GM18517 (cell line): ENCODE data around the gene MAN1B1.

ENCODE experiments used
- ATAC-seq: cut with Tn5 transposase; IDR thresholded peaks from one replicate; pipeline ENCODE4 v1.9.1; 2021; ENCODE audit warnings: mild to moderate bottlenecking, moderate library complexity; ENCODE audit not compliant: unreplicated experiment

MAN1B1 gene

GRCh38 chr9:137083394-137084004, 3.3 kb upstream of the MAN1B1 start:
- no peak for ATAC-seq

GRCh38 chr9:137084526-137084925, 2.3 kb upstream of the MAN1B1 start:
- no peak for ATAC-seq

- ATAC-seq: peak; percentile 12
Observed at GRCh38 chr9:137085920-137086530, 760 bp upstream of the MAN1B1 start.

- ATAC-seq: no peak
Observed at GRCh38 chr9:137087409-137087925, 682 bp downstream of the MAN1B1 start.

GRCh38 chr9:137088121-137088520, 1.3 kb downstream of the MAN1B1 start:
- ATAC-seq: no peak

GRCh38 chr9:137089232-137089947, 2.6 kb downstream of the MAN1B1 start:
- ATAC-seq: no peak

GRCh38 chr9:137095664-137096517, 9.1 kb downstream of the MAN1B1 start:
- peak; percentile 76 for ATAC-seq

- no peak for ATAC-seq
Observed at GRCh38 chr9:137096785-137097546, 10.2 kb downstream of the MAN1B1 start.

- no peak for ATAC-seq
Observed at GRCh38 chr9:137097761-137098462, 11.1 kb downstream of the MAN1B1 start.

GRCh38 chr9:137099231-137099630, 12.4 kb downstream of the MAN1B1 start:
- no peak for ATAC-seq

- ATAC-seq: no peak
Observed at GRCh38 chr9:137103206-137103999, 16.6 kb downstream of the MAN1B1 start.

- ATAC-seq: no peak
Observed at GRCh38 chr9:137105814-137106661, 19.3 kb downstream of the MAN1B1 start.

- no peak for ATAC-seq
Observed at GRCh38 chr9:137106662-137107250, 20.0 kb downstream of the MAN1B1 start.

- ATAC-seq: no peak
Observed at GRCh38 chr9:137107312-137107921, 20.6 kb downstream of the MAN1B1 start.

GRCh38 chr9:137107982-137108381, 21.2 kb downstream of the MAN1B1 start:
- ATAC-seq: no peak

GRCh38 chr9:137108608-137109249, 21.9 kb downstream of the MAN1B1 start:
- no peak for ATAC-seq
